ENCODE data around the gene ETV3.
"Not testable (repeated sequence)": the region's sequence is repeated elsewhere in the genome, so short reads cannot be mapped to it uniquely, and the experiment has no call there.

DNA sequence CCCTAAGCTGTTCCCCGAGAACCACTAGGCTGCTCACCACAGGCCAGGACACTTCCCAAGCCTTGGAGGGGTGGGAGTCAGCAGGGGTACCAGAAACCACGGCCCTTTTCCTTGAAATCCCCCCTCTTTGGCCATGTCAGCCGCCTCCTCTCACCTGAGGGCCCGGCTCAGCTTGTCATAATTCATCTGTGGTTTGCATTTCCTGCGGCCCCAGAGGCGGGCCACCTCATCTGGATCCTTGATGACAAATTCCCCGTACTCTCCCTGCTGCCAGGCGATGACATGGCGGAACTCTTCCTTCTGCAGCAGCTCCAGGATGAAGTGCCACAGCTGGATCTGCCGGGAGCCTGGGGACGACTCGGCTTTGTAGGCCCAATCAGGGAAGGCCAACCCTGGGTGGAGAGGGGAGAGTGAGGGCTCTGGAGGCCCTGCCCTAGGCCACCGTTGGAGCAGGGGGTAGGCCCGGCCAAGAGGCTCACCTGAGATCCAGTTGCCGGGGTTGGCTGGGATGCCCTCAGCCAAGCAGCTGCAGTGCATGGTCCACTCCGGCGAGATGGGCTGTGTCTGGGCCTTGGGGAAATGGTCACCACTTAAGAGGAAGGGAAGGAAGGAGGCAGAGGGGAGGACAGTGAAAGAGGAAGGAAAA is 39.1 kb downstream of the ETV3 start:
- TF ChIP-seq EZH2phosphoT487, EZH2 (IDR thresholded peaks at IDR 0.05): not testable (repeated sequence)
